A673 (cell line): ENCODE results near the gene GBX2. TPM values are rescaled to one million over a fixed set of nuclear protein-coding genes. Genes with fewer than 3 reads are reported as not detected.

Experiments used
- BruUV-seq: library from RNA; stranded (reverse); fragments of 400-500 nt; replicated peaks from 2 replicates; lab custom pipeline; 2021; lab: Mats Ljungman, UMichigan
- CTCF ChIA-PET: fragments of 300-600 bp; sonication (Branson Sonifier 250); formaldehyde crosslinking; loops from one replicate; lab custom pipeline; 2022; ENCODE audit warnings: antibody characterized with exemption; lab: Charles Lee
- POLR2A ChIA-PET: fragments of 300-600 bp; sonication (Branson Sonifier 250); formaldehyde crosslinking; loops from one replicate; lab custom pipeline; 2022; ENCODE audit warnings: antibody characterized with exemption; ENCODE audit not compliant: low non-redundant PET; lab: Charles Lee
- DNase-seq: peaks from one replicate; pipeline ENCODE4 v3.0.0-alpha.2; 2015; ENCODE audit warnings: low spot score
- H3K27ac ChIP-seq: fragments of 200-600 bp; sonication (generic); 2 replicates; pipeline ENCODE4 v1.5.1; 2016; ENCODE audit warnings: mixed run types, low read depth, mild to moderate bottlenecking, mixed read lengths, antibody characterized with exemption, low read length; ENCODE audit not compliant: poor library complexity, severe bottlenecking
- H3K27me3 ChIP-seq: fragments of 200-600 bp; sonication (generic); replicated peaks from 2 replicates; pipeline ENCODE4 v1.6.1; 2017; ENCODE audit warnings: mixed run types, low read depth, mild to moderate bottlenecking, mixed read lengths, antibody characterized with exemption, low read length; ENCODE audit not compliant: insufficient read depth, poor library complexity
- H3K36me3 ChIP-seq: fragments of 200-600 bp; sonication (generic); 2 replicates; pipeline ENCODE4 v1.6.1; 2016; ENCODE audit warnings: mixed run types, mild to moderate bottlenecking, mixed read lengths, antibody characterized with exemption, low read length; ENCODE audit not compliant: insufficient read depth, poor library complexity, severe bottlenecking
- H3K4me1 ChIP-seq: fragments of 200-600 bp; sonication (generic); 2 replicates; pipeline ENCODE4 v1.6.1; 2017; ENCODE audit warnings: mixed run types, mild to moderate bottlenecking, mixed read lengths, antibody characterized with exemption, low read length; ENCODE audit not compliant: insufficient read depth, poor library complexity, severe bottlenecking
- H3K4me3 ChIP-seq: fragments of 200-600 bp; sonication (generic); 2 replicates; pipeline ENCODE4 v1.5.1; 2016; ENCODE audit warnings: low read depth, mixed run types, mild to moderate bottlenecking, mixed read lengths, low read length; ENCODE audit not compliant: poor library complexity, severe bottlenecking
- H3K9me3 ChIP-seq: fragments of 200-600 bp; sonication (generic); 2 replicates; pipeline ENCODE4 v1.6.1; 2016; ENCODE audit warnings: mixed run types, low read depth, mild to moderate bottlenecking, mixed read lengths, antibody characterized with exemption, low read length; ENCODE audit not compliant: poor library complexity, severe bottlenecking
- EZH2 ChIP-seq: fragments of 200-600 bp; sonication (generic); IDR thresholded peaks from 2 replicates; pipeline ENCODE4 v1.6.1; 2017; ENCODE audit warnings: borderline replicate concordance, low read depth, mild to moderate bottlenecking, mixed read lengths, antibody characterized with exemption, low read length; ENCODE audit not compliant: poor library complexity, severe bottlenecking
- intact Hi-C: fragments of 100-400 bp; cut with micrococcal nuclease; formaldehyde crosslinking; loops from one replicate; pipeline ENCODE4 v1.10.0; 2022; ENCODE audit not compliant: unreplicated experiment
- total RNA-seq: library from RNA; stranded (reverse); gene quantifications from 2 replicates; pipeline ENCODE4 v1.2.3, GENCODE V29; 2021
- TF ChIP-seq, protein P1 (sequence below): fragments of 300-800, 200-600 bp; sonication (generic); conservative IDR thresholded peaks from 2 replicates; pipeline ENCODE4 v1.5.1; 2017; ENCODE audit warnings: low read depth, mild to moderate bottlenecking, antibody characterized with exemption, low read length, moderate library complexity, mixed read lengths

Gene GBX2
- total RNA-seq, 1 experiment from 2014 or later: not detected

DNA sequence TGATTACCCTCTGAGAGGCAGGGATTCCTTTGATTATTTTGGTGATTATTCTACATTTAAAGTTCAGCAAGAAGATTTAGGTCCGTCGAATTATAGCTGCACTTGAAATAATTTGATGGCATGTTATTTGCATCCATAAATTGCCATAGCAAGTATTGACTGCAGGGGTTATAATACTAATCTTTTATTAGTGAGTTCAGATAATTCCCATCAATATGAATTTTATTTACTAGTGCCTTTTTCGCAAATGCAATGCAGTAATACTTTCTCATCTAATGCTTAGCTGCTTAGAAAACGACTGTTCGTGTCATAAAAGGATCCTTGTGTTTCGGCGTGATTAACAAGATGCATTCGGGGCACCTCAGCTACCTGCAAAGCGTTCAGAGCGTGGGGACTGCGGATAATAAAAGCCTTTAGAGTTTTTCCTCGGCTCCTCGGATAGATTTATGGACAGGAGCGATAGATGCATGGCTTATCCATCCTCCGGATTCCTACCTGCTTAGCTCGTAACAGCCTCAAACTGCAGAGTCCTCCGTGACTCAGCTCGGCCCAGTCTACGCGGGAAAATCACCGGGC, 2.5 kb upstream of the GBX2 start:
- peaks cover 32% of the 10 kb centered on the region for H3K4me1 ChIP-seq
- H3K9me3 ChIP-seq: no peaks in the 10 kb centered on the region
- no TSS peak for BruUV-seq
- intact Hi-C loops: no loop called here
- H3K4me3 ChIP-seq: no peak overlapping the region
- TF ChIP-seq, protein P1, sequence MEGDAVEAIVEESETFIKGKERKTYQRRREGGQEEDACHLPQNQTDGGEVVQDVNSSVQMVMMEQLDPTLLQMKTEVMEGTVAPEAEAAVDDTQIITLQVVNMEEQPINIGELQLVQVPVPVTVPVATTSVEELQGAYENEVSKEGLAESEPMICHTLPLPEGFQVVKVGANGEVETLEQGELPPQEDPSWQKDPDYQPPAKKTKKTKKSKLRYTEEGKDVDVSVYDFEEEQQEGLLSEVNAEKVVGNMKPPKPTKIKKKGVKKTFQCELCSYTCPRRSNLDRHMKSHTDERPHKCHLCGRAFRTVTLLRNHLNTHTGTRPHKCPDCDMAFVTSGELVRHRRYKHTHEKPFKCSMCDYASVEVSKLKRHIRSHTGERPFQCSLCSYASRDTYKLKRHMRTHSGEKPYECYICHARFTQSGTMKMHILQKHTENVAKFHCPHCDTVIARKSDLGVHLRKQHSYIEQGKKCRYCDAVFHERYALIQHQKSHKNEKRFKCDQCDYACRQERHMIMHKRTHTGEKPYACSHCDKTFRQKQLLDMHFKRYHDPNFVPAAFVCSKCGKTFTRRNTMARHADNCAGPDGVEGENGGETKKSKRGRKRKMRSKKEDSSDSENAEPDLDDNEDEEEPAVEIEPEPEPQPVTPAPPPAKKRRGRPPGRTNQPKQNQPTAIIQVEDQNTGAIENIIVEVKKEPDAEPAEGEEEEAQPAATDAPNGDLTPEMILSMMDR: no peak
- peaks cover 100% of the 10 kb centered on the region for H3K27me3 ChIP-seq
- no peak overlapping the region for H3K27ac ChIP-seq
- ChIA-PET CTCF (no interaction called here), POLR2A (no interaction called here)
- H3K36me3 ChIP-seq: no peaks in the 10 kb centered on the region
- no peak for DNase-seq

DNA sequence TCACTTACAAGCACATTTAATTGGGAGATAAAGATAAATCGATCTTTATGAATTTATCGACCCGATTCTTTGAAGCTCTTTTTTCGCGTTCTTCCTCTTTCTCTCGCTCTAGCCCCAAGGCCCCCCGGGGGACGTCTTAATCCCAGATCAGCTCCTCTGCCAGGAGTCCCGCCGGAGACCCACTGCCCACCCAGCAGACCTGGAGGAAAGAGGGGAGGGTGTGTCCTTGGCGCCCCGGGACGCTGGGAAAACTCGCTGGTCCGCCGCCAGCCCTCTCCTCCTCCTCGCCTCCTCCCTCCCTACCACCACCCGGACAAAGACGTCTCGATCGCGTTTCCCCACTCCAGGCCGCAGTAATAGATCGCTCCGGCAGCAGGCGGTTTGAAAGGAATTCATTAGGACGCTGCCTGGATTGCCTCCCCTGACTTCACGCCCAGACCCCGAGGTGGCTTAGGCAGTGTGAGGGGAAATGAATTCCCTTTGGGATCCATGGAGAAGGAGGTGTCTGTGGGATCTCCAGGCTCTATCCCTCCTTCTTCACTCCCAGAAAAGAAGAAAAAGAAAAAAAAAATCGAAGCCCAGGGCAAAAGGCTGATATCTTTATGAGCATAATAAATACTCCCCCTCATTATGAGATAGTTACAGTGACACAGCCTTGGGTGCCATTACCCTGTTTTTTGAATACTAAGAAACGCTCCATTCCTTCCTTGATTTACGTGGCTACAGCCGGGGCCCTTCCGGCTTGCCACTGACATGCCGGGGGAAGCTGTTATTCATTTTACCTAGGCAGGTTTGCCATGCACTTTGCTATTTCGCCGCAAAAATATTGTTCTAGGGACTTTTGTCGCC, 1.8 kb upstream of the GBX2 start:
- Histone ChIP-seq H3K27me3 (peaks cover 100% of the 10 kb centered on the region), H3K4me3 (no peak overlapping the region), H3K4me1 (peaks cover 32% of the 10 kb centered on the region), H3K27ac (no peak overlapping the region), H3K36me3 (no peaks in the 10 kb centered on the region), H3K9me3 (no peaks in the 10 kb centered on the region)
- intact Hi-C loops: no loop called here
- DNase-seq: no peak
- CTCF ChIA-PET: interaction anchor here (2.0 kb wide), 1 partner anchor 8 kb away, joined by 5 read pairs; no protein-coding TSS in a partner anchor
- POLR2A ChIA-PET: no interaction called here
- BruUV-seq: no TSS peak
- TF ChIP-seq, protein P1: no peak
- TF ChIP-seq EZH2: peak; percentile 69

DNA sequence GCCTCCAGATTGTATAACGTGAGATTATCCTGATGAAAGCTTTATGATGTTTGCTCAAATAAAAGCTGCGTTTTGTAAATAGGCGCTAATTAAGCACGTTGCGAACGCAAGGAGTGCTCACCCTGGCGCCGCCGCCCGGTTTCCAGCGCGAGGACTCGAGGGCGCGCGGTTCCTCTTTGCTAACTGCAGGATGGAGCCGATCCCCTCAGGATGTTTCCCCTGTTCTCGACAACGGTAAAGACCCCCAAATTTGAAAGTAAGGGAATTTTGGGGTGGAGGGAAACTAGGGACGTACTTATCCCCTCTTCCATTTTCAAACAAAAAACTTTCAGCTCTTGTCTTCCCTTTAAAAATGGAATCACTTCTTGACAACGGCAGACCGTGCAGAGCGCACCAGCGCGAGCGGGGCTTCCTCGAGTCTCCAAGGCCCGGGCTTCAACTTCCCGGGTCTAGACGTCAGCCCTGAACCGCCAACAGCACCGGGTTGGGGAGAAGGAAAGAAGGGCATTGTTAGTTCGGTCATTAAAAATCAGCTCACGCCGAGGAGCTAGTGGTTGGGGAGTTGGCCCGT, 1.1 kb upstream of the GBX2 start:
- Histone ChIP-seq H3K27me3 (peaks cover 100% of the 10 kb centered on the region), H3K36me3 (no peaks in the 10 kb centered on the region), H3K27ac (no peak overlapping the region), H3K4me3 (no peak overlapping the region), H3K9me3 (no peaks in the 10 kb centered on the region), H3K4me1 (peaks cover 32% of the 10 kb centered on the region)
- CTCF ChIA-PET: interaction anchor here (1.1 to 2.0 kb wide), 2 partner anchors 9 to 390 kb away, joined by 3 to 5 read pairs; no protein-coding TSS in a partner anchor
- peak; percentile 34 for DNase-seq
- intact Hi-C loops: no loop called here
- no peak for TF ChIP-seq EZH2
- TF ChIP-seq, protein P1: no peak
- no TSS peak for BruUV-seq
- POLR2A ChIA-PET: interaction anchor here (0.6 kb wide), 1 partner anchor 52 kb away, joined by 3 read pairs; no protein-coding TSS in a partner anchor
